ENCODE results near the gene BTN3A1.
"Not testable (repeated sequence)": the region's sequence is repeated elsewhere in the genome, so short reads cannot be mapped to it uniquely, and the experiment has no call there.

BTN3A1 gene

GRCh38 chr6:26412954-26413353 lies 10.9 kb downstream of the BTN3A1 start:
- in situ Hi-C loops (cut with MboI; ENCODE audit: low sequenced_read_pairs) = no loop called here

GRCh38 chr6:26414281-26414680 lies 12.2 kb downstream of the BTN3A1 start:
- in situ Hi-C loops (cut with MboI; ENCODE audit: low sequenced_read_pairs) = no loop called here

DNA sequence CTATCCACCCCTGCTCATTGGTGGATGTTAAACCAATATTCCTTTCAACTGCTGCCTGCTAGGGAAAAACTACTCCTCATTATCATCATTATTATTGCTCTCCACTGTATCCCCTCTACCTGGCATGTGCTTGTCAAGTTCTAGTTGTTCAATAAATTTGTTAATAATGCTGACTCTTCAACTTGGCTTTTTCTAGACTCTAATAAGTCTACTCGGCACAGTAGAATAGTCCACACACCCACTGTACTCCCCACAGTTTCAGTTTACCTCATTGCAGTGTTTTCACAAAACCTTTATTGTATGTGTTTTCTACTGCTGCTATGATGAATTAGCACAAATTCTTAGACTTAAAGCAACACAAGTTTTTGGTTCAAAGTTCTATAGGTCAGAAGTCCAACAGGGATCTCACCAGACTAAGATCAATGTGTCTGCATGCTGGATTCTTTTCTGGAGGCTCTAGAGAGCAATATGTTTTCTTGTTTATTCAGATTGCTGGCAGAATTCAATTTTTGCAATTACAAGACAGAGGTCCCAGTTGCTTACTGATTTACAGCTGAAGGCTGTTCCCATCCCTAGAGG lies 13.1 kb downstream of the BTN3A1 start:
- in situ Hi-C loops (cut with MboI; ENCODE audit: low sequenced_read_pairs) = no loop called here

DNA sequence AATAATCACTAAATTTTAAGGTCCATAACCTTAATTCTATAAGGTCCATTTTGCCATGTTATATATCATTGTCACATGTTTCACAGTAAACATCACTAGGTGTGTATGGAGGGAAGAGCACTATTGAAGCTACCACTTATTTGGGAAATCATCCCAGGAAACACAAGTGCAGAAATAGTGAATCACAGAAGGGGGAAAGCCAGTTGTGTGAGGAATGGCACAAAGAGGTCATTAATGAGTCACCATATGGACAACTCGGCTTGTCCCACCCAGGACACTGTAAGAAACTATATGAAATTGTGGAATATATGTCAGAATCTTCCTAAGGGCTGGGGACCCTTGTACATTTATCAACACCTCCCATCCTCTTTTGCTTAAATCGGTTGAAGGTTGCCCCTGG lies 13.7 kb downstream of the BTN3A1 start:
- in situ Hi-C loops (cut with MboI; ENCODE audit: low sequenced_read_pairs) = no loop called here

DNA sequence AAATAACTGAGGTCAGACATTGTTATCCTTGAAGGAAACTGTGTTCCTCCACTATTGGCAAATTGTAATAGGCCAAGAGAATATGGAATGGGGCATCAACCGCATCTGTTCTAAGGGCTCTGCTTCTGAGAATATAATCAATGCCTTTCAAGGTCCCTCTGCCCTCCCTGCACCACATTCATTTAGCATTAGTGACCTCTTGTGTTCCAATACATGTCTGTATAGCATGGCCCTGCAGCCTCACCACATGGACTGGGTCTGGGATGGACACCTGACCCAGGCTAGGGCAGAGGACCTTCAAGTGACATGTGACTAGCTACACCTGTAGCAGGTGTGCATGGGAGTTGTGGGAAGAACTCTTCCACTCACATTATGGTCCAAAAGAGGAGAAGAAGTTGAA lies 14.2 kb downstream of the BTN3A1 start:
- in situ Hi-C loops (cut with MboI; ENCODE audit: low sequenced_read_pairs) = no loop called here

GRCh38 chr6:26418077-26418476 lies 16.0 kb downstream of the BTN3A1 start:
- in situ Hi-C loops (cut with MboI; ENCODE audit: low sequenced_read_pairs) = not testable (repeated sequence)

GRCh38 chr6:26418795-26419194 lies 16.7 kb downstream of the BTN3A1 start:
- in situ Hi-C loops (cut with MboI; ENCODE audit: low sequenced_read_pairs) = not testable (repeated sequence)

DNA sequence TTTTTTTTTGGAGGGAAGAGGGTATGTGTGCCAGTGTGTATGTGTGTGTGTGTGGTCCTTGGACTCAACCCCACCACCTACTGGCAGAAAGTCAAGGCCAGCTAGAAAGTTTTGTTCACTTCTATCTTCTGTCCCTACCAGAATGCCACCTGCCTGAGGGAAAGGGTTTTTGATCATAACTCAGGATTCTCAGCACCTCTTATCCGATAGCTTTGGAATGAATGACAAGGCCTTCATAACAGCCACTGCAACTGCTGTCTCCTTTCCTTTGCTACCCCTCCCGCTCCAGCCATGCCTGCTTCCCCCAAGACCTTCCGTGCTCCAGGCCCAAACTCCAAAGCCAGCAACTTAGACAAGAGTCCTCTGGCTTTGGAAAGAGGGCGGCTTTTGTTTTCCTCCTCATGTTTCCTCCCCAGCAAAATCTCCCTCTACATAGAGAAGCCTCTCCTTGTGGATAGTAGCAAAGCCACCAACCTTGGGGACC lies 18.7 kb downstream of the BTN3A1 start:
- in situ Hi-C loops (cut with MboI; ENCODE audit: low sequenced_read_pairs) = no loop called here

- in situ Hi-C loops (cut with MboI; ENCODE audit: low sequenced_read_pairs) = no loop called here
Measured at GRCh38 chr6:26421259-26422144, 19.4 kb downstream of the BTN3A1 start.

- in situ Hi-C loops (cut with MboI; ENCODE audit: low sequenced_read_pairs) = no loop called here
Measured at GRCh38 chr6:26422329-26422728, 20.3 kb downstream of the BTN3A1 start.

DNA sequence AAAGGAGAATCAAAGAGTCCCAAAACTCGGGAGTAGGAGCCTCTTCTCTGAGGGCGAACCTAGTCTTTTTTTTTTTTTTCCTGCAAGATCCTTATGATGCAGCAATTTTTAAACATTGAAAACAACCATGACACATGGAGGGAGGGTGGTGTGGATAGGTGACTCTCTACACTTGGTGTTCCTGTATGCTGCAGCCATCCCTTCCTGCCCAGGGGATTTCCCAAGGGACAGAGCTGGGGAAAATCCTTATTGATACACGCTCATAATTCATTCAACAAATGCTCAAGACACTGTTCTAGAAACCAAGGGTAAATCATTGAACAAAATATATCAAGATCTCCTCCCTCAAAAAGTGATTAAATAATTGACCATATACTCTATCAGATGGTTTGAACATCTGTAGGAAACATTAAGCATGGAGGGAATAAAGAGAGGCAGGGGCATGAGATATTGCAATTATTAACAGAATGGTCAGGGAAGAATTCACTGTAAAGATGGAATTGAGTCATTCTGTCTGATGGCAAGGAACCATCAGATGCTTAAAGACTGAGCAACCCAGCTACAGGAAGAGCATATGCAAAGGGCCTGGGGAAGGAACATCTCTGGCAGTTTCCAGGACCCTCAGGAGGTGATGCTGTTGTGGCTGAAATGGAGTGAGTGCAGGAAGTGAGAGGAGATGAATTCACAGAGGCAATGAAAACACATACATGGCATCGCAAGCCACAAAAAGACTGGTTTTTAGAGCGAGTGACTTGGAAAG lies 24.8 kb downstream of the BTN3A1 start:
- in situ Hi-C loops (cut with MboI; ENCODE audit: low sequenced_read_pairs) = no loop called here

- in situ Hi-C loops (cut with MboI; ENCODE audit: low sequenced_read_pairs) = no loop called here
Measured at GRCh38 chr6:26427451-26427809, 25.4 kb downstream of the BTN3A1 start.

- in situ Hi-C loops (cut with MboI; ENCODE audit: low sequenced_read_pairs) = no loop called here
Measured at GRCh38 chr6:26428206-26428605, 26.1 kb downstream of the BTN3A1 start.

DNA sequence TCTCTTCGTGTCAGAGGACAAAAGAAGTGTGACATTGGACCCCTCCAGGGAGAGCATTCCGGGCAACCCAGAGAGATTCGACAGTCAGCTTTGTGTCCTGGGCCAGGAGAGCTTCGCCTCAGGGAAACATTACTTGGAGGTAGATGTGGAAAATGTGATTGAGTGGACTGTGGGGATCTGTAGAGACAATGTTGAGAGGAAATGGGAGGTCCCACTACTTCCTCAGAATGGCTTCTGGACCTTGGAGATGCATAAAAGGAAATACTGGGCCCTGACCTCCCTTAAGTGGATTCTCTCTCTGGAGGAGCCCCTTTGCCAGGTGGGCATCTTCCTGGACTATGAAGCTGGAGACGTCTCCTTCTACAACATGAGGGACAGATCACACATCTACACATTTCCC lies 28.7 kb downstream of the BTN3A1 start:
- in situ Hi-C loops (cut with MboI; ENCODE audit: low sequenced_read_pairs) = no loop called here

DNA sequence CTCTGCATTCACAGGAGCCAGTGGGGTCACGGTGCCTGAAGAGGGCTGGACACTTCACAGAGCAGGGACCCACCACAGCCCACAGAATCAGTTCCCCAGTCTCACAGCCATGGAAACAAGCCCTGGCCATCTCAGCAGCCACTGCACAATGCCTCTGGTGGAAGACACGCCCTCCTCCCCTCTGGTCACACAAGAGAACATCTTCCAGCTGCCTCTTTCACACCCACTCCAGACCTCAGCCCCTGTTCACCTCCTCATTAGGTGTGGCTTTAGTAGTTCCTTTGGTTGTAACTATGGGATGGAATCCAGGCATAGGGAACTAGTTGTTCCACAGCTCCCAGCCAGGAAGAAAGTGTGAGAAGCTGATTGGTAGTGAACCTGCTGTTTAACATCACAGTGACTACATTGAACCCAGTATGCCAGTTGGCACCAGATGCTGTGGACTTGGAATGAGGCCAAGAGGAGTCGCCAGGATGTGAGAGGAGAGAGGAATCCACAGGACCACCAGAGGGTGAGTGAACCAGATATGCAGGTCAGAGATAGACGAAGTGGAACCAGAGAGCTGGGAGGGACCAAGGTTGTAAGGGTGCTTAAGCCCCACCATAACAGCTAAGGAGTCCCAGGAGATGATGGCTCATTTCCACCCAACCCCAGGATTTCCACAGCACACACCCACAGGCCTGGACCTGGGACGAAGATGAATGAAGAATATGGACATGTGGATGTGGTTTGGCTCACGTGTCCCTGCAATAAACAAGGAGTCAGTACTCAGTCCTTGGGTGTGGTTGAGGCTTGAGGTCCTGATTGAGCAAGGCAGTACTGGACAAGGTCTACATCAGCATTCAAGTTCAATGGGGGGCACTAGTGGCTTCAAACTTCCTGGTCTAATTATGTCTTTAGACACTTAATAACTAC lies 29.4 kb downstream of the BTN3A1 start:
- in situ Hi-C loops (cut with MboI; ENCODE audit: low sequenced_read_pairs) = no loop called here

GRCh38 chr6:26432627-26433201 lies 30.6 kb downstream of the BTN3A1 start:
- in situ Hi-C loops (cut with MboI; ENCODE audit: low sequenced_read_pairs) = no loop called here

GRCh38 chr6:26433680-26434079 lies 31.6 kb downstream of the BTN3A1 start:
- in situ Hi-C loops (cut with MboI; ENCODE audit: low sequenced_read_pairs) = not testable (repeated sequence)

DNA sequence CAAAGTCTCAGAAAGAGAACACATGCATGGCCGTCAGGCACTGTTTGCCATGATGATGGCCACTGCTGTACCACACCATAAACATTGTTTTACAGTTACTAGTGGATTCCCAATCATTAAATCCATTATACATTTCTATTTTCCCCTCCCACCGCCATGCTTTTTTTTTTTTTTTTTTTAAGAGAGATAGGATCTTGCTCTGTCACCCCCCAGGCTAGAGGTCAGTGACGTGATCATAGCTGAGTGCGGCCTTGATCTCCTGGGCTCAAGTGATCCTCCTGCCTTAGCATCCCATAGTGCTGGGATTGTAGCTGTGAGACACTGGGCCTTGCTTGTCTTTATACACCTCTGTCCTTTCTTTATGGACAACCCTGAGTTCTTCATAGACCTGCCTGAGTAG lies 33.9 kb downstream of the BTN3A1 start:
- in situ Hi-C loops (cut with MboI; ENCODE audit: low sequenced_read_pairs) = no loop called here

DNA sequence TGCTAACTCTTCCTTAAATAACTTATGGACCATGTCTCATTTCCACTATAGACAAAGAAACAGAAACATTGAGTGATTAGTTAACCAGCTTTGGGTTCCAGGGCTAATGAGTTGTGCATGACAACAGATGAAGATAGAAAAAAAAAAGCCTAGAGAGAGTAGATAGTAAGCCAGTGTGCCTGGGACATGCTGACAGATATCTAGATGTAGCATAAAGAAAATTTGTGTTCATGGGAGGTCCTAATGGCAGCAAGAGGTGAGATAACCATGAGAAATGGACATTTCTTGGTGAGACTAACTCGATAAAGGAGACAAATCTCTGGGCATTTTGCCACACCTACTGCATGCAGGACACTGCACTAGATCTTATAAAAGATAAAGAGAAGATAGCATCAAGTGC lies 35.5 kb downstream of the BTN3A1 start:
- in situ Hi-C loops (cut with MboI; ENCODE audit: low sequenced_read_pairs) = no loop called here

DNA sequence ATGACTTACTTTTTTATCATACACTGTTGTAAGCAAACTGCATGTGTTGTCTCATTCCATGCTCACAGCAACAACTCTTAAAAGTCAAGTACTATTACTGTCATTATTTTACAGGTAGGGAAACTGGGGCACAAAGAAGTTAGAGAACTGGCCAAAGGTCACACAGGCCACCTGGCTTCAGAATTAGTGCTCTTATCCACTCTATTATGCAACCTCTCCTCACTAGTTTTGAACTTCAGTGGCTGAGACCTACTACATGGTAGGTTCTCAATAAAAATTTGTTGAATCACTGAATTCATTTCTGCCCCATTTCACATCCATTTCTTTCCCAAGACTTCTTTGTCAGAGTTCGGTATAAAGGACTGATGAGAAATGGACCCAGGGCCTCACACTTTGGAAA lies 35.9 kb downstream of the BTN3A1 start:
- in situ Hi-C loops (cut with MboI; ENCODE audit: low sequenced_read_pairs) = no loop called here

Data from HL-60/S4 treated with phorbol 12-myristate 13-acetate at 8.2 ng/mL for 4 days and 3 days (cell line).